NCI-H748 (cell line): ENCODE data around the gene VSTM2B.
A peak's percentile ranks its signal among the peaks of the same experiment; 100 is the strongest.

Experiments used
- DNase-seq: peaks from one replicate; lab custom pipeline; 2025; ENCODE audit not compliant: unreplicated experiment; lab: John Stamatoyannopoulos, UW

Gene VSTM2B

DNA sequence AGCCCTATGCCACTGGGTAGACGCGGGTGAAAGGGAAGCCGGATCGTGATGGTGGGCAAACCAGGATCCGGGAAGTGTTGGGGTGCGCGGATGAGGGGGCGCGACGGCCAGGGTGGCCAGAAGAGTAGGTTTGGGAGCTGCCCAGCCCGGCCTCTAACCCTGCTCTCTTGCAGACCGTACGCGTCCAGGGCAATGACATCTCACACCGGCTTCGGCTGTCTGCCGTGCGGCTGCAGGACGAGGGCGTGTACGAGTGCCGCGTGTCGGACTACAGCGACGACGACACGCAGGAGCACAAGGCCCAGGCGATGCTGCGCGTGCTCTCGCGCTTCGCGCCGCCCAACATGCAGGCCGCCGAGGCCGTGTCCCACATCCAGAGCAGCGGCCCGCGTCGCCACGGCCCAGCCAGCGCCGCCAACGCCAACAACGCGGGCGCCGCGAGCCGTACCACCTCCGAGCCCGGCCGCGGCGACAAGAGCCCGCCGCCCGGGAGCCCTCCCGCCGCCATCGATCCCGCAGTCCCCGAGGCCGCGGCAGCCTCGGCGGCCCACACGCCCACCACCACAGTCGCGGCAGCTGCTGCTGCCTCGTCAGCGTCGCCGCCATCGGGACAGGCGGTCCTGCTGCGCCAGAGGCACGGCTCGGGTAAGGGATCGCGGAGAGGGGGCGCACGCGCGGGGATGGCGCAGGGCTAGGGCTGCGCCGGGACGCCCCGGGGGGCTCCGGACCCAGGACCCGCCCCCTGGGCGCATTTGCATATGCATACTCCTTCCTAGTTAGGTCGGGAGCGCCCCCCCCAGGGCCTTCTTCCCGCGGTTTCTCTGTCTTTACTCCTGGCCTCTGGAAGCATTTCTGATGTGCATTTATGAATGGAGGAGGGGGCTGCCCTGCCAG lies 4.1 kb downstream of the VSTM2B start:
- no peak for DNase-seq

DNA sequence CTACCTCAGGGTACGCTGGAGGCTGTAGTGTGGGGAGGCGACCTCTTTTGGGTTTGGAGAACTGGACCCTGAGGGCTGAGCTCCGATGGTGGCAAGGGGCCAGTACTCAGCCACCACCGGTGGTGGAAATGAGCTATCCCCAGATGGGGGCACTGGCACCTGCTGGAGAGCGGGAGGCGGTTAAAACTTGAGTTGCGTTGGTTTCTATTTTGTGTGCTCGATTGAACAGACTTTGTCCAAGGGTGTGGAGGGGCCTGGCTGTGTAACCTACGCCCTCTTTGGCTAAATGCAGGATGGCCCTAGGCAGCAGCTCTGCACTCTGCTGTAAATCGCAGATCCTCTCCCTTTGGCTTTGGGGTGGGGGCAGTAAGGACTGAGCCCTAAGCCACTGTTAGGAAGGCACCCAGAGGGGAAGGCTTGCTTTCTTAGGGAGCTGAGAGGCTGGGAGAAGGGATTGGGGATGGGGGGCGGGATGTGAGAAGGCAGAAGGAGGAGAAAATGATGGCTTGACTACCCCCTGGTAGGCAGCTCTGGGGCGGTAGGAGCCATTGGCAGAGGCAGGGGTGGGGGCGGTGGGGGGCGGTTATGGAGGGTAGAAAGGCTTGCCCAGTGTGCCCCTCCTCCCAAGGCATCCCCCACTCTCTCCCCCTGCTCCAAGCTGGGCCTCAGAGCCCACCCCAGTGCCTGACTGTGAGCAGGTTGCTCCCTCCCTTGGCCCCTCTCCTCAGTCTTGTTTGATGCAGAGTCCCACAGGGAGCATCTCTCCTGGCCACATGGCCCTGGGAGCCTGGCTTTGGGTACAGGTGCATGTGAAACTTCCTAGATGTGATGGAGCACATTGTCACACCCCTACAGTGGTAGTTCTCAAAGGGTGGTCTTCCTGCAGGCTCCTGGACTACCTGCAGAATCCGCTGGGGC lies 5.0 kb downstream of the VSTM2B start:
- DNase-seq = no peak

DNA sequence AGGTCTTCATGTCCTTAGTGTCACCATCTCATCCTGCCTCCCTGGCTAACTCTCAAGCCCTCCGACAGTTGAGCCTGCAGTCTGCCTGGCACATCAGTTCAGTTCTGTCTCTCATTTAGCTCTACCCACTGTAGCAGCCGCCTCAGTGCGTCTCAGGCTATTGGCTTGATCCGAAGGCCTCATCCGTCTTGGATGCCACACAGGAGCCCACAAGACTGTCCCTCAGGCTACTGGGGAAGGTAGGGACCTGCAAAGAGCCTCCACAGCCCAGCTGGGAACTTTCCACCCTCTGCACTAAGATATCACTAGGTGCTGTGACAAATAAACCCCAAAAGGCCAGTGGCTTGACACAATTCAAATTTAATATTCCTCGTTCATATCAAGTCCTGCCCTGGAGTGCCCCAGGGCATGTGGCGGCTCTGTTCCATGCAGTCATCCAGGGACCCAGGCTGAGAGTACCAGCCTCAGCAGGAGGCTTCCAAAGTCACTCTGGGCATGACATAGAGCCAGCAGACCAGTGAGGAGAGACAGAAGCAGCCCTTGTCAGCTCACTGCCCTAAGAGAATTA lies 5.7 kb downstream of the VSTM2B start:
- no peak for DNase-seq

DNA sequence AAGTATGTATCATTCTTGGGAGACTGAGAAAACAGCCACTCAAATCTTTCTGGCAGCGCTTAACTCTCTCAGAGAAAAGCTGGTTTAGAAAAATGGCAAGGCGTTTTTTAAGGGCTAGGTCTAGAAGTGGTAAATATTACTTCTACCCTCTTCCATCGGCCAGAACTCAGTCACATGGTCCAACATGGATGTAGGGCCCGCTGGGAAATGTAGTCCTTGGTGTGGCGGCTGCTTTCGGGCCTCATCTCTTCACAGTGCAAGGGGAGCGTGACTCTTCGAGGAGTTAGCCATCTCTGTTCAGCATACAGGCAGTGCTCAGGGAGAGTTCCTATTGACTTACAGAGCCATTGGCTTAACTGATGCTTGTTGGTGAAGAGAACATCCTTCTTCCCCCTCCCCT lies 6.3 kb downstream of the VSTM2B start:
- no peak for DNase-seq

DNA sequence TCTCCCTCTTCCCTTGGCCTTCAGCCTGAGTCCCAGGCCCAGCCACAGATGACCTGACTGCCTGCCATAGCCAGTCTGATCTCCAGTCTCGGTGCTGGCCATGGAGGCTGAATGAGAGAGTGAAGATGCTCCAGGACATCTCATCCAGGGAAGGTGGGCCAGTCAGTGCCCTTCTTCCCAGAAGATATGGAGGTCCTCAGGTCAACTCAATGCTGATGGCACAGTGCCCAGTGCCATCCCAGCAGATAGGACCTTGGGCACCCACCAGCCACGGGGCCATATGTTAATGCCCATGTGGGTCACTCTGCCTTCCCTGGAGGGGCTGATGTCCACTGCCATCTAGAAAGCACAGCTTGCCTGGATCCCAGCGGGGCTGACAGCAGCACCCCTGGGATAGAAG lies 7.2 kb downstream of the VSTM2B start:
- no peak for DNase-seq

DNA sequence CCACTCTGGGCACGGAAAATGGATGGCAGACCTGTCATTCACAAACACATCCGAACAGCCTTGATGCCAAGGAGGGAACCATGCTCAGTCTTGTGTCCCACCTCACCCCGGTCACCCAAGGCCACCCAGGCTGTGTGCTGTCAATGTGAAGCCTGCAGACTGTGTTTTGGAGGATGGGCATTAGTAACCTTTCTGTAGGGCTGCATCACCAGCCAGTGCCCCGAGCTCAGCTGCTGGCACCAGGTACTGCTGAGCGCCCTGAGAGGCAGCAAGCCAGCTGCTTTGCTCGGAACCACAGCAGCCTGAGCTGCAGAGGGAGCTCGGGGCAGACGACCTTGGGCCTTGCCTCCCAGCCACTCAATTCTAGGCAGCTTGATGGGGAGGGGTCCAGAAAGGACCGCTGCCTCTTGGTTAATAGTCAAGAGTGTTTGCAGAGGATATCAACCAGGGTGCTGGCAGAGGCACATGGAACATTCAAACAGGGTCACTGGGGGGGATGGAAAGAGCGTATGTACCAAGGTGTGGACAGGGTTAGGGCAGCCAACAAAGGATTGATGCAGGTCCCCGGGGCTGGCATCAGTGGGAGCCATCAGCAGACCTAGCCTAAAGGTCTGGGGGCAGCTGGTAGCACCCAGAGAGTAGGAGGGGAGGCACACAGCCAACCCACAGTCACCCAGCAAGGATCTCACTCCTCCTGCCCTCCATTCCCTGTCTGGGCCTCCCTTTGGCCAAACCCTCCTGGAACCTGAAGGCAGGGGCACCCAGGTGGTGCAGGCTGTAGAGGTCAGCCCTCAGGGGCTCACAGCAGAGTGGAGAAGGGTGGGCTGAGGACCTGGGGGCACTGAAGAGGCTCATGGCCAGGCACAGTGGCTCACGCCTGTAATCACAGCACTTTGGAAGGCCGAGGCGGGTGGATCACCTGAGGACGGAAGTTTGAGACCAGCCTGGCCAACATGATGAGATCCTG lies 8.1 kb downstream of the VSTM2B start:
- DNase-seq = no peak

DNA sequence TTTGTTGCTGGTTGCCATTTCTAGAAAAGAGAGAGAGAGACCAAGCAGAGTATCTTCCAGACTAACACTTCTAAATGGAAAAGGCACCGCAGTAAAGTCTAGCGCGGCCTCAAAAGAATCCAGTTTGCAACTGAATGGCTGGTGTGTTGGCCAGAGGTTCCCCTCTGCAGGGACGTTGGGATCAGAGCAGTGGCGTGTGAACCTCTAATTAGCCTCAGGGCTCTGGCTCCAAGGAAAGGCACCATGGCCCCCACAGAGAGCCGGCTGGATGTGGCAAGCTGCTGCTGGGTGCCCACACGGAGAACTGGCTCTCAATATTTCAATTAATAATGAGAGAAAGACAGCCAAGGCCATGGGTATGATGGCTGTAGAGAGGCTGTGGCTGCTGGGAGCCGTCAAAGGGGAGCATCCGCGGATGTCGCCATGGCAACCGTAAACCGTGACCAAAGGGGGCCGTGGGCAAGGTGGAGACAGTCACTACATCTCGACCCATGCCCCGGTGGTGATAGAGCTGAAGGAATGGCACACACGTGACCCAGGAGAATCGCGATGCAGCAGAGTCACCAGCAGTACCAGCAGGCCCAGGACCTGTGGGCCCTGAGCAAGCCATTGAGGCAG lies 9.5 kb downstream of the VSTM2B start:
- peak; percentile 19 for DNase-seq

DNA sequence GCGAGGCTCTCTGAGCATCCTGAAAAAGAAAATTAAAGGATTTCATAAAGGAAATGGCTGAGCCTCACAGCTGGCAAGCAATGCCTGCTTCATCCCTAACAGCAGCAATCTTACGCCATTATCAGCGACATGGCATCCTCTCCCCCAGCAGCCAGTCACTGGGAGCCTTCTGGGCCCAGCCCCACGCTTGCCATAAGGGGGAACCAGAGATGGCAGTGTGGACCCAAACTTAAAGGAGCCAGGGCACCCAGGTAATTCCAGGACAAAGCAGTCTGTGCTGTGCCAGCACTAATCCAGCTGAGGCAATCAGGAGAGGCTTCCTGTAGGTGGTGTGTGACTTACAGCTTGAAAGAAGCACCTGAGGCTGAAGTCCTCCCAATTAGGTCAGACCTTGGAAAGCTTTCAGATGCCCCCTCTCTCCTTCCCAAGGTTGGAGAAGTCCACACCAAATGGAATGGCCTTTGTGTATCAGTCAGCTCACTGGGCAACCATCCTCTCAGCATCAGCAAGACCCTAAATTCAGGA lies 10.3 kb downstream of the VSTM2B start:
- DNase-seq = no peak

DNA sequence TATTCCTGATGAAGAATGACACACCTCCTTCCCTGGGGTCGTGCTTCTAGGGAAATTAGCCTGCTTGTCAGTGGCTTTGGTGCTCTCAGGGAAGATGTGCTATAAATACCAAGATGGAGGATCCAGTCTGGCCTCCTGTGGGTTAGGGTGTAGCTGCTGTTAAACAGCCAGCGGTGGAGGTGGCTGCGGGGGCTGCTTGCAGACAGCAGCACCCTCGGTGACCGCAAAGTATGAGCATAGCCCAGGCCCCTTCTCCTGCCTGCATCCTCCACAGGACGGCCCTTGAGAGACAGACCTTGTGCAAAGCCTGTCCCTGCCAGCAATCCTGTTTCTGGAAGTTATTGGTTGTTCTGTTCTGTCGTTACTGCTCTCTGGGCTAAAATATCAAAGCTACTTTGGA lies 11.4 kb downstream of the VSTM2B start:
- DNase-seq = no peak

DNA sequence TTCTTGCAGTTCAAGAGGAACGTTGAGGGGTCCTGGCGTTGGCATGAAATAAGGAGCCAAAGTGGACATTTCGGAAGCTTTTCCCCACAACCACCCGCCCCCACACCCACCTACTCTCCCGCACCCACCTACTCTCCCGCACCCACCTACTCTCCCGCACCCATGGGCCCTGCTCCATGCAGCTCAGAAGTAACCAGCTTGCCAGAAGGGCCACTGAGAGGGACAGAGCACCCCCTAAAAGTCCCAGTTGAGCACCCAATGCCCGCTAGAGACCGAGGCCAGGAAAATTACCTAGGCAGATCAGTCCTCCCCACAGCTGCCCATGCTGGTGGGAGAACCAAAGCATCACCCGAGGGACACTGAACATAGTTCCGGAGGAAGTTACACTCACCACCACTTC lies 11.8 kb downstream of the VSTM2B start:
- DNase-seq = no peak

DNA sequence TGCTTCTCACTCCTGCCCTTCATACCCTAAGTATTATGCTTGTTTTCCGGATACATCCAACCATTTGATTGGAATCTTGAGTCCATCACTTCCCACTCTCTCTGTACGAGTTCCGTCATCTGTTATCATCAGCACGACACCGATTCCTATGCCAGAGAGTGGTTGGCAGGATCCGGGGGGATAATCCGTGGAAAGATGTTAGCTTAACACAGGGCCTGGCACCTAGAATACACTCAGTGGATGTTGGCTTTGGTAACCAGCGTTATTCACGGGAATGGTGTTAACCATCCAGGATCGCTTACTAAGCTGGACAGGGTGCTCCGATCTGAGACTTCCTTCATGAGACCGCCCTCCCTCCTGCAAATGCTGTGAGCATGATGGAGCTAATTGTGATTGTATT lies 12.4 kb downstream of the VSTM2B start:
- DNase-seq = no peak

DNA sequence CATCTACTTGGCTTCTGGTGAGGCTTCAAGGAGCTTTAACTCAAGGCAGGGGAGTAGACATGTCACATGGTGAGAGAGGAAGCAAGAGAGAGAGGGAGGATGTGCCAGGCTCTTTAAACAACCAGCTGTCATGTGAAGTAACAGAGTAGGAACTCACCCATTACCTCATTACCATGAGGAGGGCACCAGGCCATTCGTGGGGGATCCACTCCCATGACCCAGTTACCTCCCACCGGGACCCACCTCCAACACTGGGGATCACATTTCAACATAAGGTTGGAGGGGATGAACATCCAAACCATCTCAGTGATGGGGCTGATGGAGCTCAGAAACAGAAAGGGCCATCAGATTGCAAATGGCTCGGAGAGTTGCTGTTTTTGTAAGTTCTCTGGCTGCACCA lies 12.9 kb downstream of the VSTM2B start:
- DNase-seq = no peak

DNA sequence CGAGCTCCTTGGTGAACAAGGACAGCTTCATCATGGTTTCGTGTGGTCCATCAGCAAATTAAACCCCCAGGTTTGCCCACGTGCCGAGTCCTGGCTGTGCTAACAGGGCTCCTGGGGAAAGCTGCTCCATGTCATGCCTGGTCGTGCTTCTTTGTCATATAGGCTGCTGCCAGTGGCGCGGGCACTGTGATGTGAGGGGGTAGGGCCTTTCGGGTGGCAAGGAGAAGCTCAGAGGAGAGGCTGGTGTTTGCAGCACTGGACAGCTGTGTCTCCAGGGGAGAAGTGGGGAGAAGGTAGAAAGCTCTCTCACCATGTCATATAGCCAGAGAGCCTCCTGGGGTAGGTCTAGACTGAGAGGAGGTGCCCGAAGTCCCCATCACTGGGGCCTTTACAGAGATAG lies 13.3 kb downstream of the VSTM2B start:
- DNase-seq = no peak

DNA sequence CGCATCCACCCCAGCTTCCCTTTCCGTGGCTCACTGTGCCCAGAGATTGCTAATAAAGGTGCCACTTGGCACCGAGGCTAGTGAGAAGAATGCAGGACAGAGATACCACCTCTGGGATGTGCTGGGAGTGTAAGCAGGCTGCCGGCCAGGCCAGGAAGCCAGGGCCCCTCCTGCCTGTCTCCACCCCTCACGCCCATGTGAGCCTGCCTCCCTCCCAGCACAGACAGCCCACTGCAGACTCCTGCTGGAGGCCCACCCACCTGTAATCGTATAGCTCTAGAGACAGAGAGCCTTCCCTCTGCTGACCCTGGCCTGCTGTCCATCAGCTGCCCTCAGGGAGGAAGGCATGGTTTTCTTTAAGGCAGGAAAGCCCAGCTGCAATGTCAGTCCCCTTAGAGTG lies 13.9 kb downstream of the VSTM2B start:
- no peak for DNase-seq

DNA sequence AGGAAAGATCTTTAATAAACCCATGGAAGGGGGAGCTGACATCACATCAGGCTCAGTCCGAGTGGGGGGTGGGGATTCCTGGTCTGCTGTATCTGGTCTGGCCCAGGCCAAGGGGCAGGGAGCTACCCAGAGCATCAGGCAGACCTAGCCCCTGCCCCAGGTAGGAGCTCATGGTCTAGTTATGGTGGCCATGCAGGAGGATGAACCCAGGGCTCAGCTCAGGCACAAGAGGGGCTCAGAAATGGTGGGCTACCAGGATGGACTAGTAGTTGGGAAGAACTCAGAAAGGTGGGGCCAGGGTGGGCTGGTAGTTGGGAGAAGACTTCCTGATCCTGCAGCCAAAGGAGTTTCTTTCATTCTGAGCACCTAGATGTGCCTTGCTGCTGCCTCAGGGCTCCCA lies 14.3 kb downstream of the VSTM2B start:
- no peak for DNase-seq

DNA sequence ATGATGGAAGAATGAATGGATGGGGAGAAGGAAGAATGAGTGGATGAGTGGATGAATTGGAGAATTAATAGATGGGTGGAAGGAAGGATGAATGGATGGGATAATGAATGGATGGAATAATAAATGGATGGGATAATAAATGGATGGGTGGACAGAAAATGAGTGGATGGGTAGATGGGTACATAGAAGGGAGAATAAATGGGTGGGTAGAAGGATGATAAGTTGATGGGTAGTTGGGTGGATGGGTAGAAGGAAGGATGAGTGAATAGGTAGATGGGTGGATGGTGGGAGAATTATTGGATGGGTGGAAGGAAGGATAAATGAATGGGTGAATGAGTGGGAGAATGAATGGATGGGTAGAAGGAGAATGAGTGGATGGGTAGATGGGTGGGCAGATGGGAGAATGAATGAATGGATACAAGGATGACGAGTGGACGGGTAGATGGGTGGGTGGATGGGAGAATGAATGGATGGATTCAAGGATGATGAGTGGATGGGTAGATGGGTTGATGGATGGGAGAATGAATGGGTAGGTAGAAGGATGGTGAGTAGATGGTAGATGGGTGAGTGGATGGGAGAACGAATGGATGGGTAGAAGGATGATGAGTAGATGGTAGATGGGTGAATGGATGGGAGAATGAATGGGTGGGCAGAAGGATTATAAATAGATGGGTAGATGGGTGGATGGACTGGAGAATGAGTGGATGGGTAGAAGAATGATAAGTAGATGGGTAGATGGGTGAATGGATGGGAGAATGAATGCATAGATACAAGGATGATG lies 15.9 kb downstream of the VSTM2B start:
- DNase-seq = no peak

DNA sequence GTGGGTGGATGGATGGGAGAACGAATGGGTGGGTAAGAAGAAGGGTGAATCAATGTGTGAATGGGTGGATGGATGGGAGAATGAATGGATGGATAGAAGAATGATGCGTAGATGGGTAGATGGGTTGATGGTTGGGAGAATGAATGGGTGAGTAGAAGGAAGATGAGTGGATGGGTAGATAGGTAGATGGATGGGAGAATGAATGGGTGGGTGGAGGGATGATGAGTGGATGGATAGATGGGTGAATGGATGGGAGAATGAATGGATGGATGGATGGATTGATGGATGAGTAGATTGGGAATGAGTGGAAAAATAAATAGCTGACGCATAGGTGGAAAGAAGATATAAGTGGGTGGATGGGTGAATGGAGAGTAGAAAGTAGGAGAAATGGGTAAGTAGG lies 16.5 kb downstream of the VSTM2B start:
- DNase-seq = no peak

DNA sequence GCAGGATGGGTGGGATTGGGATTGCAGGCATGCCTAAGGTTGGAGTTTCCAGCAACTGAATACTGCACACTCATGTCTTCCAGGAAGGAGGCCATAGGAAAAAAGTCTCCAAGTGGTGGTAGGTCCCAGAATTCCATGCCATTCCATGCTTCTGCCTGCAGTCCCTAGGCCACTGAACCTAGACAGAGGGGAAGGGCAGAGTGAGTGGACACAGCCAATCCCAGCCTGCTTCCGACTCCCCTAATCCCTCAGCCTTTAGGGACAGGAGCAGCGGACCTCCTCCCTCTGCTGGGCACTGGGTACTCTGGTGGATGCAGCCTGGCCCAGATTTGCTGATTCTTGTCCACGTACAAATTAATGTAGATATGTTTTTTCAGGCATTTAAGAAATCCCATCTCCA lies 17.0 kb downstream of the VSTM2B start:
- DNase-seq = no peak

DNA sequence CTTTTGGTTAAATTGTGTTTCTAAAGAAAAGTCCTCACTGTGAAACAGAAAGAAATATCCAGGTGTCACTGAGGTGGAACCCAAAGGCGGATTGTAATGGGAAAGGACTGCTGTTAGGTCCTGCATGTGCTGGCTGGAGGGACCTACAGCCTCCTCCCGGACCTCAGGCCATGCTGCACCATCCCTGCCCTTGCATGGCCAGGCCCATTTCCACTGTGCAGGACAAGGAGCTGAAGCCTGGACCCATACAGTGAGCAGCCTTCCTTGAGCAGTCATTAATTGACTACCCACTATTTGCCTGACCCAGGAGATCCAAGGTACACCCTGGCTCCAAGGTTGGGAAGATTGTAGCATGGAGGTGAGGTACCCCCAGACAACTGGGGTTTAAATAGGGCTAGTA lies 17.6 kb downstream of the VSTM2B start:
- no peak for DNase-seq
